ENCODE measurements around the gene SAMD1. TPM values are rescaled to one million over a fixed set of nuclear protein-coding genes. Genes with fewer than 3 reads are reported as not detected.

The SAMD1 gene
- total and polyA plus RNA-seq, 9 of the 15 experiments (the other 6 are each of a cell fraction or from before 2014, with no cell fraction given): 2.9 to 96.0 (median 43.5) TPM

GRCh38 chr19:14056069-14056666, 34.4 kb downstream of the SAMD1 start:
- Histone ChIP-seq H3K79me2 (ENCODE audit: control insufficient read depth, insufficient read depth, low read length) (no peaks in the 10 kb centered on the region), H3K4me2 (ENCODE audit: insufficient read depth, low read length) (no peak overlapping the region), H2AFZ (ENCODE audit: low read depth, low read length) (no peak overlapping the region), H3K9me3 (replicated peaks; ENCODE audit: control insufficient read depth, insufficient read depth, low read depth, low read length) (no peaks in the 10 kb centered on the region), H3K9ac (ENCODE audit: insufficient read depth in 1 of 2, low read depth in 2 of 2, low read length in 2 of 2) (0 out of 4 replicates have a peak overlapping the region, but pooled peaks of 1 of the 2 experiments have one; percentile 78), H3K36me3 (ENCODE audit: control insufficient read depth, insufficient read depth, low read length) (peaks cover 6% of the 10 kb centered on the region; the same call in 1 of the 3 replicates), H4K20me1 (replicated peaks; ENCODE audit: control insufficient read depth, insufficient read depth, low read length) (no peaks in the 10 kb centered on the region), H3K4me1 (replicated peaks in 1 of 2; ENCODE audit: control insufficient read depth in 2 of 2, insufficient read depth in 2 of 2, low read length in 2 of 2) (peaks cover 30 to 62% of the 10 kb centered on the region in 2 experiments), H3K27ac (ENCODE audit: extremely low read depth, low read depth, low read length) (no peak overlapping the region), H3K4me3 (no peak overlapping the region), H3K9me1 (ENCODE audit: control insufficient read depth, insufficient read depth, low read length) (no peaks in the 10 kb centered on the region), H3K27me3 (ENCODE audit: control insufficient read depth in 2 of 2, insufficient read depth in 2 of 2, low read length in 2 of 2) (no peaks in the 10 kb centered on the region)
- CTCF ChIA-PET (ENCODE audit: low intra/inter-chr PET ratio): interaction anchor here (0.5 kb wide), 1 partner anchor 14 kb away, joined by 4 read pairs; no protein-coding TSS in a partner anchor
- no peak for FAIRE-seq
- POLR2A ChIA-PET: interaction anchor here (1.0 kb wide), 1 partner anchor 14 kb away, joined by 4 read pairs; no protein-coding TSS in a partner anchor
- intact Hi-C loops (cut with micrococcal nuclease): no loop called here
- in situ Hi-C loops (cut with MboI): loop anchor here (25.0 kb wide), 1 partner anchor 469 kb away; no protein-coding TSS in a partner anchor
- no TSS peak for BruUV-seq (replicated peaks)
- 72% methylated on average over 9 of the region's 10 CpGs for WGBS (ENCODE audit: insufficient coverage, low coverage, missing lambda C conversion rate)
- no peak for ATAC-seq
- peak in 1 of 4 experiments; percentile 4 for DNase-seq (ENCODE audit: extremely low read depth in 1 of 4, low spot score in 3 of 4)
- TF ChIP-seq KDM2B (CRISPR knock-in tag; IDR thresholded peaks at IDR 0.05): no peak
- 0 out of 2 replicates have a peak, but pooled peaks have one; percentile 68 for TF ChIP-seq CBX1 (IDR thresholded peaks at IDR 0.05; ENCODE audit: low read depth)
- TF ChIP-seq KHSRP (IDR thresholded peaks at IDR 0.05): no peak
- no peak for TF ChIP-seq PREB (CRISPR knock-in tag; IDR thresholded peaks at IDR 0.05)
- no peak for TF ChIP-seq STAT5B (CRISPR knock-in tag; IDR thresholded peaks at IDR 0.05)
- no peak for TF ChIP-seq GMEB1 (CRISPR knock-in tag; IDR thresholded peaks at IDR 0.05)
- peak; percentile 22; the same call in 1 of the 2 replicates for TF ChIP-seq SP1 (CRISPR knock-in tag; IDR thresholded peaks at IDR 0.05)
- no peak for TF ChIP-seq ZBTB7A (IDR thresholded peaks at IDR 0.05; ENCODE audit: borderline replicate concordance, control insufficient read depth, low read depth, low read length)
- no peak for TF ChIP-seq ZNF584 (CRISPR knock-in tag; IDR thresholded peaks at IDR 0.05; ENCODE audit: low read depth)
- TF ChIP-seq ELF4 (CRISPR knock-in tag; IDR thresholded peaks at IDR 0.05): no peak
- no peak for TF ChIP-seq NKRF (IDR thresholded peaks at IDR 0.05; ENCODE audit: borderline replicate concordance)
- peak; percentile 63 for TF ChIP-seq RBM25 (IDR thresholded peaks at IDR 0.05; ENCODE audit: low read depth, low read length, severe bottlenecking)
- TF ChIP-seq SMARCA5 (IDR thresholded peaks at IDR 0.05): 0 out of 2 replicates have a peak, but pooled peaks have one; percentile 47
- TF ChIP-seq YBX1 (IDR thresholded peaks at IDR 0.05): no peak
- TF ChIP-seq GTF3C2 (IDR thresholded peaks at IDR 0.05; ENCODE audit: borderline replicate concordance, extremely low read depth, insufficient read length): no peak
